Fibroblast of skin of back (primary cell): ENCODE results near the gene CYREN.

Experiments
- DNase-seq: peaks from one replicate; pipeline ENCODE4 v3.0.0-alpha.2; 2013

The CYREN gene

GRCh38 chr7:135197343-135197742, 26.8 kb upstream of the CYREN start:
- no peak for DNase-seq

- no peak for DNase-seq
Measured at GRCh38 chr7:135195968-135196629, 25.6 kb upstream of the CYREN start.

GRCh38 chr7:135195156-135195555, 24.6 kb upstream of the CYREN start:
- DNase-seq = no peak

- peak; percentile 76 for DNase-seq
Measured at GRCh38 chr7:135194494-135195095, 24.1 kb upstream of the CYREN start.

- peak; percentile 93 for DNase-seq
Measured at GRCh38 chr7:135193615-135194081, 23.1 kb upstream of the CYREN start.

- DNase-seq = no peak
Measured at GRCh38 chr7:135192914-135193536, 22.5 kb upstream of the CYREN start.

- DNase-seq = no peak
Measured at GRCh38 chr7:135190703-135191102, 20.2 kb upstream of the CYREN start.

- DNase-seq = peak; percentile 41
Measured at GRCh38 chr7:135189961-135190360, 19.5 kb upstream of the CYREN start.

GRCh38 chr7:135189221-135189662, 18.7 kb upstream of the CYREN start:
- DNase-seq = no peak

- DNase-seq = no peak
Measured at GRCh38 chr7:135188298-135188984, 17.9 kb upstream of the CYREN start.

GRCh38 chr7:135186841-135187253, 16.3 kb upstream of the CYREN start:
- no peak for DNase-seq

GRCh38 chr7:135186261-135186540, 15.7 kb upstream of the CYREN start:
- DNase-seq = no peak

- DNase-seq = no peak
Measured at GRCh38 chr7:135185471-135186260, 15.2 kb upstream of the CYREN start.

GRCh38 chr7:135184254-135184841, 13.8 kb upstream of the CYREN start:
- no peak for DNase-seq

- no peak for DNase-seq
Measured at GRCh38 chr7:135183478-135183877, 13.0 kb upstream of the CYREN start.

- no peak for DNase-seq
Measured at GRCh38 chr7:135181929-135182678, 11.6 kb upstream of the CYREN start.

- no peak for DNase-seq
Measured at GRCh38 chr7:135181261-135181928, 10.9 kb upstream of the CYREN start.

GRCh38 chr7:135180122-135180521, 9.6 kb upstream of the CYREN start:
- DNase-seq = no peak

- no peak for DNase-seq
Measured at GRCh38 chr7:135179321-135179925, 8.9 kb upstream of the CYREN start.

- DNase-seq = no peak
Measured at GRCh38 chr7:135178364-135178763, 7.9 kb upstream of the CYREN start.
